Fibroblast of the aortic adventitia (primary cell): ENCODE data around the gene RBP4. TPM values are rescaled to one million over a fixed set of nuclear protein-coding genes. Genes with fewer than 3 reads are reported as not detected.

Experiments used
- DNase-seq: peaks from one replicate; pipeline ENCODE4 v3.0.0-alpha.2; 2010; ENCODE audit warnings: low read depth
- H3K4me3 ChIP-seq: 2 replicates; pipeline ENCODE4 v1.5.1; 2011; ENCODE audit warnings: low read depth, mild to moderate bottlenecking, control low read depth, low read length, moderate library complexity
- total RNA-seq: library from RNA; depleted of rRNA; stranded (reverse); fragments of >200 nt; gene quantifications from 2 replicates; pipeline ENCODE4 v1.2.3, GENCODE V29; 2012; ENCODE audit warnings: low replicate concordance
- TF ChIP-seq, protein P1 (sequence below): IDR thresholded peaks from 2 replicates; pipeline ENCODE4 v1.5.1; 2011; ENCODE audit warnings: mild to moderate bottlenecking, low read length, control low read depth, inconsistent platforms; ENCODE audit not compliant: insufficient read depth

Gene RBP4
- total RNA-seq, 1 donor, result 1.9 TPM

DNA sequence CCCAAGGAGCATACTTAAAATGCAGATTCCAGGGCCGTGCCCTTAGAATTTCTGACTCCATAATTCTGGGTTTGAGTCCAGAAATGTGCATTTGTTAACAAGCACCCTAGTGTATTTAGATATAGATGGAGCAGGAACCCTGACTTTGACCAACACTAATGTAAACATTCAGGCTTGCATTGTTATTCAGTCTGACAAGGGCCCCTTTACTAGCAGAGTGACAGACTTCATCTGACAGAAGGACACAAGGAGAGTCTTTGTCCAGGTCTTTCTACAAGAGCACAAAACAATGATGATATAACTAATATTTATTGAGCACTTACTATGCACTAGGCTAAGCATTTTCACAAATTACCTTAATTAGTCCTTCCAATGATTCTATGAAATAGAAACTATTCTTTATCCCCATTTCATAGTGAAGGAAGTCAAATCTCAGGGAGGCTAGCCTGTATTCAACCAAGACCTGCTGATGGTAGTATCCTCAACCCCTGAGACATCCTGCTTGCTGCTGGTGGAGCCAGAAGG, 3.9 kb downstream of the RBP4 start:
- no peak overlapping the region for H3K4me3 ChIP-seq
- TF ChIP-seq, protein P1, sequence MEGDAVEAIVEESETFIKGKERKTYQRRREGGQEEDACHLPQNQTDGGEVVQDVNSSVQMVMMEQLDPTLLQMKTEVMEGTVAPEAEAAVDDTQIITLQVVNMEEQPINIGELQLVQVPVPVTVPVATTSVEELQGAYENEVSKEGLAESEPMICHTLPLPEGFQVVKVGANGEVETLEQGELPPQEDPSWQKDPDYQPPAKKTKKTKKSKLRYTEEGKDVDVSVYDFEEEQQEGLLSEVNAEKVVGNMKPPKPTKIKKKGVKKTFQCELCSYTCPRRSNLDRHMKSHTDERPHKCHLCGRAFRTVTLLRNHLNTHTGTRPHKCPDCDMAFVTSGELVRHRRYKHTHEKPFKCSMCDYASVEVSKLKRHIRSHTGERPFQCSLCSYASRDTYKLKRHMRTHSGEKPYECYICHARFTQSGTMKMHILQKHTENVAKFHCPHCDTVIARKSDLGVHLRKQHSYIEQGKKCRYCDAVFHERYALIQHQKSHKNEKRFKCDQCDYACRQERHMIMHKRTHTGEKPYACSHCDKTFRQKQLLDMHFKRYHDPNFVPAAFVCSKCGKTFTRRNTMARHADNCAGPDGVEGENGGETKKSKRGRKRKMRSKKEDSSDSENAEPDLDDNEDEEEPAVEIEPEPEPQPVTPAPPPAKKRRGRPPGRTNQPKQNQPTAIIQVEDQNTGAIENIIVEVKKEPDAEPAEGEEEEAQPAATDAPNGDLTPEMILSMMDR, result no peak
- DNase-seq, result no peak

DNA sequence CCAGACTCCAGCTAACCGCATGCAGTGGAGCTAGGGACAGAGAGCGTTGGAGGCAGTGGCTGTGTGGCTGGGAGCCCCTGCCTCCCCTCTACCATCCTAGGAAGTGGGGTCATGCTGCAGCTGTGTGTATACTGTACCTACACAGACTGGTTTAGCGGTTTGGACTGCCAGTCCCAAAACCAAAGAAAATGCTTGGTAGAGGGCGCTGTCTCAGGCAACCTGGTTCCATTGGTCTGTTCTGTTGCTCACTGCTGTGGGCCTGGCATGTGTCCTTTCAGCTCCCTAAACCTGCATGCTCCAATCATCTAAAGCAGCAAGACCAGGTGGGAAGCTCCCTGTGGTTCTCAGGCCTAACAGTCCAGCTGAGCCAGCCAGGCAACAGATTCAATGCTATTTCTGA, 4.5 kb downstream of the RBP4 start:
- TF ChIP-seq, protein P1, result no peak
- no peak for DNase-seq
- H3K4me3 ChIP-seq, result no peak overlapping the region

DNA sequence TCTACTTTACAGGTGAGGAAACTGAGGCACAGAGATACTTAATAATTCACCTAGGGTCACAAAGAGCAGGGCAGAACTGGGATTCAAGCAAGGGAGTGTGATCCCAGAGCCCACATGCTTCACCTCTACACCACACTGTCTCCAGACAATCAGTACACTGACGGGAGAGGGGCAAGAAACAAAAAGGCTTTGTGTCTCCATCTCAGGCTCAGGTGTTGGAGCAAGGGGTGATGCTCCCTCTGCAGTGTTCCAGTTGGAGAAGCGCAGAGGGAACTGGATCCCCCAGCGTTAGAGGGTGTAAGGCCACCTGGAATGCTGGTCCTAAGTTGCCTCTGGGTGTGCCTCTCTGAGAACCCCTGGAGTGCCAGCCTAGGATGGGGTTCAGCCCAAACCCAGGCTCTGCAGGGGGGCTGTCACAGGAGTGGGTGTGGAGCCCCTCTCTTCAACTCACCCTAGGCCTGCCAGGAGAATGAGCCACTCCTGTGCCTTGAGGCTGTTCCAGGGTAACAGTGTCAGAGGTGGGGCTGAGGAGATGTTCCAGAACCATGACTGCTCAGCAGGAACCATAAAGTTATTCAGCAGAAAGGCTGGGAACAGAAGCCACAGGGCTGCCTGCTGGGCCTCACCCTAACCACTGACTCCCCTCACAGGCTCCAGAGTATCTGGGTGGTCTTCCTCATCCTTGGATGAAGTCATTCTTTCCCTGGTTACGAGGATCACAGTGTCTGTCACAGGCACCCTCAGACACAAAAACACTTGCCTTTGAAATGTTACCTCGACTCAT, 5.5 kb downstream of the RBP4 start:
- H3K4me3 ChIP-seq, result no peak overlapping the region
- no peak for DNase-seq
- TF ChIP-seq, protein P1, result no peak

DNA sequence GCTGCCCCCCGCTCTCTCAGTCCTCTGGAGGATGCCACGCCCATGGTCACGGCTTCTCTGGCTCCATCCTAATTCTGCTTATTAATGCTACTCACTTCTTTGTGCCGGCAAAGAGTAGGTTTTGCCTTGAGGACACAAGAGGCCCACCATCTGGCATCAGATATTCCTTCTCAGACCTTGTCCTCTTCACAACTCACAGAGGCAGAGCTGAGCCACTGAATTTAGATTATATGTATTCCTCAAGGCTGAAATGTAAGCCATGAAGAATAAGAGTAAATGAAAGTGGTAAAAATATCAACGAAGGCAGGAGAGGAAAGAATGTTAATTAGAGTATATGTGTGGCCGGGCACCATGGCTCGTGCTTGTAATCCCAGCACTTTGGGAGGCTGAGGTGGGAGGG, 6.5 kb downstream of the RBP4 start:
- DNase-seq, result no peak
- no peak overlapping the region for H3K4me3 ChIP-seq
- TF ChIP-seq, protein P1, result no peak

DNA sequence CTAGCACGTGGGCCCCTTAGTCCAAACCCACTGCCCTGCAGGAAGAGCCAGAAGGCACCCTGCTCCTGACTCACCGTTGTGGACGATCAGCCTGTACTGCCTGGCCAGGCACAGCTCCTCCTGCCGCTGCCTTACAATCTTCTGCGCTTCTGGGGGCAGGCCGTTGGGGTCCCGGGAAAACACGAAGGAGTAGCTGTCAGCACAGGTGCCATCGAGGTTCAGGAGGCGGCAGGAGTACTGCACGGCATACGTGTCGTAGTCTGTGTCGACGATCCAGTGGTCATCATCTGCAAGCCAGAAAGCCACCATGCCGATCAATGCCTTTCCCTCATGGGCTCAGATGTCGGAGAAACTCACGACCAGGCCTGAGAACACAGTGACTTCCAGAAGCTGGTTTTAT, 7.3 kb downstream of the RBP4 start:
- TF ChIP-seq, protein P1, result no peak
- H3K4me3 ChIP-seq, result no peak overlapping the region
- no peak for DNase-seq

DNA sequence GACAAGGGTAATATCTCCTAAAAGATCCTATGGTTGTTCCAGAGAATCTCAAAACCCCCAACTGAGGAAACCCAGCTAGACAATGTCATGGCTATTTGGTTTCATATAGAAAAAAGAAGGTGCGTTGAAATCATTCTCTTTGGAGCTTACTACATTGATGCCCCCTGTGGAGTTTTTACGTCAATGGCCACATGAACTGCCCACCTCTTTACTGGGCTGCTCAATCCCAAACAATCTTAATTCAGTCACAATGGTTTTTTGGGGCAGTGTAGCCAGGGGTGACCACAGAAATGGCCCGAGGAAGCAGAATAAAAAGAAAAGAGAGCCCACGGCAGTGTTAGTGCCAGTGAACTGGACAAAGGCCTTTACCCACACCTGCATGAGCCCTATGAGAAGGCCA, 7.8 kb downstream of the RBP4 start:
- no peak overlapping the region for H3K4me3 ChIP-seq
- TF ChIP-seq, protein P1, result no peak
- no peak for DNase-seq
